ENCODE data around the gene ZNF536. TPM values are rescaled to one million over a fixed set of nuclear protein-coding genes. Genes with fewer than 3 reads are reported as not detected.

The ZNF536 gene
- total and polyA plus RNA-seq, 12 donors, result 0.22 to 10.7 (median 3.7) TPM

GRCh38 chr19:30419568-30420180 lies 47.5 kb downstream of the ZNF536 start:
- no peaks in the 10 kb centered on the region for H3K36me3 ChIP-seq
- no peak for TF ChIP-seq CTCF (IDR thresholded peaks at IDR 0.05)
- H3K4me1 ChIP-seq, result peaks cover 0 to 10% (median 0%) of the 10 kb centered on the region in 9 donors
- H3K27me3 ChIP-seq, result peaks cover 0 to 28% (median 18%) of the 10 kb centered on the region in 7 donors
- peak in 3 of 8 donors; percentile 27 to 57 (median 39) for ATAC-seq
- H3K9me3 ChIP-seq, result no peaks in the 10 kb centered on the region
- no peak overlapping the region for H3K4me3 ChIP-seq
- H3K27ac ChIP-seq, result no peak overlapping the region
- intact Hi-C loops (cut with DNase I), result loop anchor here in 1 of 10 donors (5.0 kb wide), 1 partner anchor 192 kb away; no protein-coding TSS in a partner anchor
- no peak for DNase-seq
- 69% methylated on average over 15 of the region's 15 CpGs for WGBS, 2 donors

GRCh38 chr19:30420316-30420715 lies 48.1 kb downstream of the ZNF536 start:
- Histone ChIP-seq H3K36me3 (no peaks in the 10 kb centered on the region), H3K27ac (no peak overlapping the region), H3K27me3 (peaks cover 0 to 32% (median 18%) of the 10 kb centered on the region in 7 donors), H3K9me3 (no peaks in the 10 kb centered on the region), H3K4me1 (peaks cover 0 to 10% (median 0%) of the 10 kb centered on the region in 9 donors), H3K4me3 (no peak overlapping the region)
- no peak for DNase-seq
- intact Hi-C loops (cut with DNase I), result no loop called here
- no peak for ATAC-seq
- WGBS, 2 donors, result 83 to 85% methylated on average over 8 of the region's 8 CpGs
- TF ChIP-seq CTCF (IDR thresholded peaks at IDR 0.05), result no peak

- Histone ChIP-seq H3K36me3 (no peaks in the 10 kb centered on the region), H3K4me3 (no peak overlapping the region), H3K27ac (no peak overlapping the region), H3K9me3 (no peaks in the 10 kb centered on the region), H3K27me3 (peaks cover 0 to 35% (median 18%) of the 10 kb centered on the region in 7 donors), H3K4me1 (peaks cover 0 to 10% (median 0%) of the 10 kb centered on the region in 9 donors)
- intact Hi-C loops (cut with DNase I), result no loop called here
- 81 to 85% methylated on average over 10 of the region's 10 CpGs for WGBS, 2 donors
- TF ChIP-seq CTCF (IDR thresholded peaks at IDR 0.05), result no peak
- no peak for ATAC-seq
- no peak for DNase-seq
These were observed 48.7 kb downstream of the ZNF536 start for GRCh38 chr19:30420881-30421280.

- TF ChIP-seq CTCF (IDR thresholded peaks at IDR 0.05), result no peak
- no peak for ATAC-seq
- Histone ChIP-seq H3K36me3 (no peaks in the 10 kb centered on the region), H3K27ac (no peak overlapping the region), H3K4me1 (peaks cover 0 to 10% (median 0%) of the 10 kb centered on the region in 9 donors), H3K27me3 (peaks cover 0 to 35% (median 12%) of the 10 kb centered on the region in 7 donors), H3K4me3 (no peak overlapping the region), H3K9me3 (no peaks in the 10 kb centered on the region)
- 87 to 91% methylated on average over 8 of the region's 8 CpGs for WGBS, 2 donors
- intact Hi-C loops (cut with DNase I), result no loop called here
- DNase-seq, result no peak
These were observed 49.4 kb downstream of the ZNF536 start for GRCh38 chr19:30421571-30421970.
